ENCODE data around the gene PIF1.

The PIF1 gene

DNA sequence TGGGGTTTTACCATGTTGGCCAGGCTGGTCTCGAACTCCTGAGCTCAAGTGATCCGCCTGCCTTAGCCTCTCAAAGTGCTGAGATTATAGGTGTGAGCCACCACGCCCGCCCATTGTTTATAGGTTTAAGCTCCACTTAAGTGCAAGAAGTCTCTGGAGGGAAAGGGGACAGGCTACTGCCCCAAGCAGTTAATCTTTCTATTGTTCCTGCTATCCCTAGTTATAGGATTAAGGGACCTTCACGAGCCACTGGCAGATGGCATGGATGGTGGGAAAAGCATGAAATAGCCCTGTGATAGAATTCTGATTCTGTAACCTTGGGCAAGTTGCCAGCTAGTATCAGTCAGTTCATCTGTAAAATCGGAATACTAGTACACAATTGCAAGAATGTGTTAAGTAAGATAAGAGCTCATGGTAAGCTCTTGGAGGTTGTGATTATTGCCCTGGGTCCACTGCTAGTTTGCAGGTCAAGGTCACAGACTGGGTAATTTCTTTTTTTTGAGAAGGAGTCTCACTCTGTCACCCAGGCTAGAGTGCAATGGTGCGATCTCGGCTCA lies 44.8 kb downstream of the PIF1 start:
- no peak for TF ChIP-seq POLR2AphosphoS5 (IDR thresholded peaks at IDR 0.05; ENCODE audit: low read depth, low read length)
- TF ChIP-seq POLR2A (IDR thresholded peaks at IDR 0.05; ENCODE audit: low read depth, low read length): no peak
- TF ChIP-seq TAF1 (IDR thresholded peaks at IDR 0.05; ENCODE audit: borderline replicate concordance, low read depth, low read length): no peak
- no peak for DNase-seq (ENCODE audit: insufficient read length)
- FAIRE-seq: no peak

DNA sequence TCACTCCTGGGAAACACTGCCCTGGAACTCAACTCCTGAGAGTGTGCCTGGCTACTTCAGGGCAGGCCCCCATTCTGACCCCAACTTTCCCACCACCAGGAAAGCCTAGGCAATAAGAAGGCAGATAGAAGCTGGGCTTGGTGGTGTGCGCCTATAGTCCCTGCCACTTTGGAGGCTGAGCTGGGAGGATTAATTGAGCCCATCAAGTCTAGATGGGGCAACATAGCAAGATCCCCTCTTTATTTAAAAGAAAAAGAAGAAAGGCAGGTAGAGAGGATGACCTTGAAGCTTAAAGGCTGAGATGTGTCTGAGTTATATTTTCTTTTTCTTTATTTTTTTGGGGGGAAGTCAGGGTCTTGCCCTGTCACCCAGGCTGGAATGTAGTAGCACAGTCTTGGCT lies 45.8 kb downstream of the PIF1 start:
- DNase-seq (ENCODE audit: insufficient read length) (no peak), FAIRE-seq (no peak)
- TF ChIP-seq POLR2A (IDR thresholded peaks at IDR 0.05; ENCODE audit: low read depth, low read length) (no peak), POLR2AphosphoS5 (IDR thresholded peaks at IDR 0.05; ENCODE audit: low read depth, low read length) (no peak), TAF1 (IDR thresholded peaks at IDR 0.05; ENCODE audit: borderline replicate concordance, low read depth, low read length) (no peak)

DNA sequence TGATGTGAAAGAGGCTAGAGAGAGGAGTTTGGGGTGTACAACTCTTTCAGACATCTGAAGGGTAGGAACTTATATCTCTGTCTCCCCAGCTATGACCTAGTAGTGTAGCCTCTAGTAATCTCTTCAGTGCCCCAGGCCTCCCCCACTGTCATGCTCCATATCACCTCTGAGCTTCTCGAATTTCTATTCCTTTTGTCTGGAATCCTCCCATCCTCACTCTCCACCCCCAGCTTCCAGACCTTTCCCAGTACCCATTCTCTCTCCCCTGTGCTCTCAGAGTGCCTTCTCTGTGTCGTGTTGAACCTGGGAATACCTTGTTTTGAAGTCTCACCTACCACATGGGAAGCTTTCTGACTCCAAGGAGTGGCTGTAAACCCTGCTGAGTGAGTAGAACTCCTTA lies 46.4 kb downstream of the PIF1 start:
- TF ChIP-seq POLR2A (IDR thresholded peaks at IDR 0.05; ENCODE audit: low read depth, low read length) (no peak), TAF1 (IDR thresholded peaks at IDR 0.05; ENCODE audit: borderline replicate concordance, low read depth, low read length) (no peak), POLR2AphosphoS5 (IDR thresholded peaks at IDR 0.05; ENCODE audit: low read depth, low read length) (no peak)
- FAIRE-seq: no peak
- DNase-seq (ENCODE audit: insufficient read length): no peak

DNA sequence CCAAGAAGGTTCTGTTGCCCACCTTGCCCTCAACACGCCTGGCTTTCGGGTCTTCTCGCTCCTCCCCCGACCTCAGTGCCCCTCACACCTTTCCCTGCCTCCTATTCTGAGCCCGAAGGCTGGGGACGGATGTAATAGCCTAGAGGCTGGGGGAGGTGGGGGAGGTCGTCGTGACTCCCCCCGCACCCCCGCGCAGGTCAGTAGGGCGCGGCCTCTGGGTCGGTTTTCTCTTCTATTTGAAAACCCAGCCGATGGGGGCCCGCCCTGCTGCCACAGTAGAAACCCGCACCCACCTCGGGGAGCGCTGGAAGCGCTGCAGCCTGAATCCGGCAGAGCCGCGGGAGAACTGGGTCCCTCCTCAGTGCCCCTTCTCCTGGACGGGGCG lies 49.1 kb downstream of the PIF1 start:
- TF ChIP-seq POLR2AphosphoS5 (IDR thresholded peaks at IDR 0.05; ENCODE audit: low read depth, low read length) (no peak), TAF1 (IDR thresholded peaks at IDR 0.05; ENCODE audit: borderline replicate concordance, low read depth, low read length) (no peak), POLR2A (IDR thresholded peaks at IDR 0.05; ENCODE audit: low read depth, low read length) (no peak)
- DNase-seq (ENCODE audit: insufficient read length) (no peak), FAIRE-seq (no peak)

DNA sequence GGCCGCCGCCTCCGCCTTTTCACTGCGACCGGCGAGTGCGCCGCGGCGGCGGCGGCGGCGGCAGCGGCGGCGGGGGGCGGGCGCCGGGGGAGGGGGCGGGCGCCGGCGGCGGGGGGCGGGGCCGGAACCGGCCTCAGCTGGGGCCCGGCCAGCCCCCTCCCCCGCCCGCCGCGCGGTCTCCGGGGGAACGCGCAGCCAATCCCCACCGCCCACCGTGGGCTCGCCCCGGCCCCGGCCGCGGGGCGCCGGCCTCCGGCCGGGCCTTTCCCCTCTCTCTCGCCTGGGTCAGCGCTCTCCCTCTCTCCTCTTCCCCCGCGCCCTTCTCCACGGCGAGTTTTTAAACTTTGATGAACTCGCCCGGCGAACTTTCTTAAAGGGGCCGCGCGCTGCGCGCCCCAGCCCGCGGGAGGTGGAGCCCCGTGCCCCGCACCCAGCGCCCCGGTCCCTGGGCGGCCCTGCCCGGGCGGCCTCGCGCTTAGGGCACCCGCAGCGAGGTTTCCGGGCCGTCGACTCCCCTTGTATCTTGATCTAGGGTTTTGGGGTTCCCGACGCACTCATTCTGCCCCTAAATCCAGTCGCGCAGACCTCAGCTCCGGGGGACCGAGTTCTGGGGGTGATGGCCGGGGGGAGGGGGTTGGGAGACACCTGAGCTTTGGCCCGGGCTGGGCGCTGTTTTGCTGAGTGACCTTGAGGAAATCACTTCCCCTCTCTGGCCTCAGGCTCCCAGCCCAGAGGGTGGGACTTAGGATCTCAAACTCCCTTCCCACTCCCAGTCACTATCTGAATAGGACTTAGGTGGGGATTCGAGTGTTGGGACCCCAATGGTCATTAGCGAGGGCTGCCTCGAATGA lies 49.7 kb downstream of the PIF1 start, which contains the start of gene RBPMS2:
RBPMS2 (minus strand) TSS at position 39 of the 851 bp plus-strand sequence. CDS start 270 bp downstream, outside the sequence.
- TF ChIP-seq POLR2AphosphoS5 (IDR thresholded peaks at IDR 0.05; ENCODE audit: low read depth, low read length) (no peak), TAF1 (IDR thresholded peaks at IDR 0.05; ENCODE audit: borderline replicate concordance, low read depth, low read length) (no peak), POLR2A (IDR thresholded peaks at IDR 0.05; ENCODE audit: low read depth, low read length) (no peak)
- FAIRE-seq: no peak
- DNase-seq (ENCODE audit: insufficient read length): no peak

DNA sequence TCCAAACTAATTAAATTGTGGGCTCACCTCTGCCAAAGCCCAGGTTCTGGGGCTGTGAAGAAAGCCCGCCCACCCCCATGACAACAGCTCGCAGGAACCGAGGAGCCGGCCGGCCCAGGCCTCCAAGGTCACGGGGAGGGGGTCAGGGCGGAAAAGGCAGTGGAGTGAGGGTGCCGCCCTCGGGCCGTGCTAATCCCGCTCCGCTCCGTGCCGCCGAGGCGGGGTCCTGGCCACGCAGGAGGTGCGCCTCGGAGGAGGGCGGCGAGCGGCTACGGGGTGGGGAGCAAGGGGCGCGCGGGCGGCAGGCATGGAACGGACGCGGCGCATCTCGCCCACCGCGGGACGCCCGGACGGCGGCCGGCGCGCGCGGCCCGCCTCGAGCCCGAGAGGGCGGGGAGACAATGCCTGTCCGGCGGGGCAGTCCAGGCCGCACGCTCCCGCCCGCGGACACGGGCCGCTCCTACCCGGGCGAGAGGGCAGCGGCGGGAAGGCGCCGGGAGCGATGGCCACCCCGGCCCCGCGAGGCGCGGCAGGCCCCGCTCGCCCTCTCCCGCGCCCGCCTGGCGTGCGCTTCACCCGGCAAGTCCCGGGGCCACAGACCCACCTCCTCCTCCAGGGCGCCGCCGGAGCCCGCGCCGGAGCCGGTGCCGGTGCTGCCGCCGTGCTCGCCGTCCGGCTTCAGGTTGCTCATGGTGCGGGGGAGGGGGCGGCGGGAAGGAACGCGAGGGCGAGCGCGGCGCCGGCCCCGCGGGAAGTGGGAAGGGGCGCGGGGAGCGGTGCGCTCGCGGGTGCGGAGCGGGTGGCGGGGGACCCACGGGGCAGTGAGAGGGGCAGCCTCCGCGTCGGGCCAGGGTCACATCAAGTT lies 50.6 kb downstream of the PIF1 start:
- TF ChIP-seq TAF1 (IDR thresholded peaks at IDR 0.05; ENCODE audit: borderline replicate concordance, low read depth, low read length) (no peak), POLR2AphosphoS5 (IDR thresholded peaks at IDR 0.05; ENCODE audit: low read depth, low read length) (no peak), POLR2A (IDR thresholded peaks at IDR 0.05; ENCODE audit: low read depth, low read length) (no peak)
- FAIRE-seq: no peak
- DNase-seq (ENCODE audit: insufficient read length): no peak

DNA sequence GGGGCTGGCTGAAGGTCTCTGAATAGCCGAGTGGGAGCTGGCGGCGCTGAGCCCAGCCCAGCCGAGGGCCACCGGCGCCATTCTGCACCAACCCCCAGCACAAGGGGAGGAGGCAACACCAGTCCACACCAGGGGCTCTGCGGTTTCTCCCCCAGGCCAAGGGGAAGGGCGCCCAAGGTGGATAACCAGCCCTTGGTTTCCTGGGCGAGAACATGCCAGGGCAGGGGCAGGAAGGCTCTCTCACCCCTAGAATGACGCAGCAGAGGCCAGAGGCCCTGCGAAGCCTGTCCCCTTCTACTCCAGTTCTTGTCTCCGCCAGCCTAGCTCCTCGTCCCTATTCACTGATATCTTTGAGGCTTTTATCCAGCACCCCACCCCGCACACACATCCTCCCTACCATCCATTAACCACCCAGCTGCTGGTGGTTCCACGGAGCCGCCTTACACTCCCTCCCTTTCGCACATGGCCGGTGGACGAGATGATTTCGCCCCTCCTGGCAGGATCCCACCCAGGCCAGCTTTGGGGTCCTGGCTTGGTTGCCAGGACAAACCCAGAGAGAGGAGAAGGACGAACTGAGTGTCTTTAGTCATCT lies 51.3 kb downstream of the PIF1 start:
- DNase-seq (ENCODE audit: insufficient read length) (no peak), FAIRE-seq (no peak)
- TF ChIP-seq POLR2A (IDR thresholded peaks at IDR 0.05; ENCODE audit: low read depth, low read length) (no peak), TAF1 (IDR thresholded peaks at IDR 0.05; ENCODE audit: borderline replicate concordance, low read depth, low read length) (no peak), POLR2AphosphoS5 (IDR thresholded peaks at IDR 0.05; ENCODE audit: low read depth, low read length) (no peak)

DNA sequence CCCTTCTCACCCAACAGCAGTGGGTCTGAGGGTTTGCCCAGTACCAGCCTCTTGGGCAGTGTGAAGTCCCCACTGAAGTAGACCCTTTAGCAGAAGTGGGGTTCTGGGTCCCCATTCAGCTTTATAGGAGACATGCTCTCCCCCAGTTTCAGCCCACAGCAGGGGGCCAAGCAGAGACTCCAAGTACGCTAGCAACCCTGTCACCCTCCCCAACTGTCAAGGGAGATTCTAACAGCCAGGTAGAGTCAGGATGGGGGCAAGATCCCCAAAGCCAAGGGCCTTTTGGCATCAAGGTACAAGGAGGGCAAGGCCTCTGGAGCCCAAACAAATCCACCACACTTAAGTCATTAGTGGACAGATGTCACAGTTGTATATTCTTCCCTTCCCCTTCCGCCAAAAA lies 51.8 kb downstream of the PIF1 start:
- TF ChIP-seq POLR2AphosphoS5 (IDR thresholded peaks at IDR 0.05; ENCODE audit: low read depth, low read length): no peak
- TF ChIP-seq TAF1 (IDR thresholded peaks at IDR 0.05; ENCODE audit: borderline replicate concordance, low read depth, low read length): no peak
- no peak for TF ChIP-seq POLR2A (IDR thresholded peaks at IDR 0.05; ENCODE audit: low read depth, low read length)
- FAIRE-seq (no peak), DNase-seq (ENCODE audit: insufficient read length) (no peak)

DNA sequence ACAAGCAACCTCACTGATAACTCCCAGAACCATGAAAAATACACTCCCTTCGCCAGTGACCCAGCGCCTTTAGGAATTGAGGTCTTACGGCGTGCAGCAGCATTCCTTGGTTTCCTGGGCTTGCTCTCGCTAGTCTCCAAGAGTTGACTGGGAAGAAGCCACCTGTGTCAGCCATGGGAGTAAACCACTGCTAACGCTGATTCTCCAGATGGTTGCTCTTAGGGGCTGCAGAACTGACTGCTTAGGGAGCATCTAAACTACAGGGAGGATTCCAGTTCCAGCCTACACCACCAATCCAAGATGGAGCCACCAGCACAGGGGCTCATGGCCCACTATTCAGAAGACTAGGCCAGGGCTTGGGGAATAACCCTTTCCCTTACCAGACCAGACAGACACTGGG lies 52.5 kb downstream of the PIF1 start:
- TF ChIP-seq TAF1 (IDR thresholded peaks at IDR 0.05; ENCODE audit: borderline replicate concordance, low read depth, low read length) (no peak), POLR2AphosphoS5 (IDR thresholded peaks at IDR 0.05; ENCODE audit: low read depth, low read length) (no peak), POLR2A (IDR thresholded peaks at IDR 0.05; ENCODE audit: low read depth, low read length) (no peak)
- DNase-seq (ENCODE audit: insufficient read length) (no peak), FAIRE-seq (no peak)

DNA sequence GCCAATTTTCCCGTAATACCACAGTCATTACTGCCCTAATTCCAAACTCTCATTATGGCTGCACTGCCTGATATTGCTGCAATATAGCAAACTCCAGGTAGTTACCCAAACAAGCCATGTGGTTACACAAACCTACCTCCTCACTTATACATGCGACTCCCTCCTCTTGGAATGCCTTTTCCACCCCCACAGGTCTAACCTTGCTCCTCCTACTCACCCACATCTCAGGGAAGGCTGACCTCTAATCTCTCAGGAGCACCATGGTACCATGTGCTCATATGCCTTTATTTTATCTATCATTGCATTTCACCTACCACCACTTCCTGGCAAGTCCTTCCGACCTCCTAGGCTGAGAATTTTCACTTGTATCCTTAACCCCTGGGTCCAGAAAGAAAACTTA lies 53.0 kb downstream of the PIF1 start:
- FAIRE-seq: no peak
- DNase-seq (ENCODE audit: insufficient read length): no peak
- no peak for TF ChIP-seq POLR2A (IDR thresholded peaks at IDR 0.05; ENCODE audit: low read depth, low read length)
- no peak for TF ChIP-seq POLR2AphosphoS5 (IDR thresholded peaks at IDR 0.05; ENCODE audit: low read depth, low read length)
- TF ChIP-seq TAF1 (IDR thresholded peaks at IDR 0.05; ENCODE audit: borderline replicate concordance, low read depth, low read length): no peak

DNA sequence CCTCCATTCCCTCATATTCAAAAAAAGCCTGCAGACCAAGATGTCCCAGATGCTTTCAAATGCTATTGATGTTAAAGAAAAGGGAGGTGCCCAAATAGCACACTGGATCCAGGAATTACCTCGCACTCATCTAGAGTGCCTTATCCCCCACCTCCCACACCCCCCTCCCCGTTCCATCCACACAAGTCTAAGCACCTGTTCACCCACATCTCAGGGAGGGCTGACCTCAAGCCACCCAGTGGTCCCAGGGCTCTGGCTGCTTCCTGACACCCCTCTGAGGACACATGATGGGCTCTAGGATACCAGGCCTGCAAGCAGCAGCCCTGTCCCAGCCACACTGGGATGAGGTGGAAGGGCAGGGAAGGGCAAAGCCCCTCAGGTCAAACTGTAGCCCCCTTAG lies 54.8 kb downstream of the PIF1 start:
- FAIRE-seq: no peak

More for the DNA sequence above, 54.8 kb downstream of the PIF1 start:
- no peak for DNase-seq (ENCODE audit: insufficient read length)
- no peak for TF ChIP-seq TAF1 (IDR thresholded peaks at IDR 0.05; ENCODE audit: borderline replicate concordance, low read depth, low read length)
- TF ChIP-seq POLR2A (IDR thresholded peaks at IDR 0.05; ENCODE audit: low read depth, low read length): no peak
- no peak for TF ChIP-seq POLR2AphosphoS5 (IDR thresholded peaks at IDR 0.05; ENCODE audit: low read depth, low read length)

All from GM12892 (cell line).